ENCODE results near the gene PELO. TPM values are rescaled to one million over a fixed set of nuclear protein-coding genes. Genes with fewer than 3 reads are reported as not detected.

PELO gene
- total RNA-seq, 1 experiment from 2014 or later: 8.0 TPM

GRCh38 chr5:52799358-52799982 is 11.8 kb downstream of the PELO start:
- no peaks in the 10 kb centered on the region for H3K9me2 ChIP-seq (replicated peaks; ENCODE audit: insufficient read depth, low read length)
- peak overlapping the region; percentile 97 for H3K4me2 ChIP-seq (ENCODE audit: low read depth, low read length, poor library complexity, severe bottlenecking)
- H3K4me3 ChIP-seq (ENCODE audit: low read length): peak overlapping the region; percentile 71
- peak overlapping the region; percentile 83 for H3K9ac ChIP-seq (ENCODE audit: low read length)
- peaks cover 19% of the 10 kb centered on the region for H3K36me3 ChIP-seq (ENCODE audit: insufficient read depth, low read length)
- peaks cover 18% of the 10 kb centered on the region for H4K20me1 ChIP-seq (ENCODE audit: insufficient read depth, low read depth, low read length)
- peak; percentile 63 for DNase-seq
- peaks cover 25% of the 10 kb centered on the region for H3K79me2 ChIP-seq (ENCODE audit: low read length)
- no peaks in the 10 kb centered on the region for H3K9me3 ChIP-seq (ENCODE audit: low read length)
- peaks cover 39% of the 10 kb centered on the region for H3K4me1 ChIP-seq (ENCODE audit: low read length)
- peak overlapping the region; percentile 99 for H2AFZ ChIP-seq (ENCODE audit: low read length)
- H3K27me3 ChIP-seq (ENCODE audit: low read length): no peaks in the 10 kb centered on the region
- 0 out of 2 replicates have a peak overlapping the region, but pooled peaks have one; percentile 70 for H3K27ac ChIP-seq (ENCODE audit: low read length)

GRCh38 chr5:52799983-52800393 is 12.3 kb downstream of the PELO start:
- peak overlapping the region; percentile 99 for H2AFZ ChIP-seq (ENCODE audit: low read length)
- no peaks in the 10 kb centered on the region for H3K27me3 ChIP-seq (ENCODE audit: low read length)
- DNase-seq: peak; percentile 98
- H3K4me1 ChIP-seq (ENCODE audit: low read length): peaks cover 39% of the 10 kb centered on the region
- H3K4me3 ChIP-seq (ENCODE audit: low read length): peak overlapping the region; percentile 71
- no peaks in the 10 kb centered on the region for H3K9me3 ChIP-seq (ENCODE audit: low read length)
- no peaks in the 10 kb centered on the region for H3K9me2 ChIP-seq (replicated peaks; ENCODE audit: insufficient read depth, low read length)
- peaks cover 21% of the 10 kb centered on the region for H3K36me3 ChIP-seq (ENCODE audit: insufficient read depth, low read length)
- H3K9ac ChIP-seq (ENCODE audit: low read length): peak overlapping the region; percentile 83
- peaks cover 20% of the 10 kb centered on the region for H4K20me1 ChIP-seq (ENCODE audit: insufficient read depth, low read depth, low read length)
- H3K79me2 ChIP-seq (ENCODE audit: low read length): peaks cover 25% of the 10 kb centered on the region
- H3K27ac ChIP-seq (ENCODE audit: low read length): peak overlapping the region; percentile 70
- H3K4me2 ChIP-seq (ENCODE audit: low read depth, low read length, poor library complexity, severe bottlenecking): peak overlapping the region; percentile 97

GRCh38 chr5:52800394-52801213 is 12.9 kb downstream of the PELO start:
- H4K20me1 ChIP-seq (ENCODE audit: insufficient read depth, low read depth, low read length): peaks cover 20% of the 10 kb centered on the region
- DNase-seq: peak; percentile 56
- H3K27me3 ChIP-seq (ENCODE audit: low read length): no peaks in the 10 kb centered on the region
- H2AFZ ChIP-seq (ENCODE audit: low read length): peak overlapping the region; percentile 51
- peaks cover 21% of the 10 kb centered on the region for H3K36me3 ChIP-seq (ENCODE audit: insufficient read depth, low read length)
- no peaks in the 10 kb centered on the region for H3K9me3 ChIP-seq (ENCODE audit: low read length)
- peaks cover 39% of the 10 kb centered on the region for H3K4me1 ChIP-seq (ENCODE audit: low read length)
- peak overlapping the region; percentile 71 for H3K4me3 ChIP-seq (ENCODE audit: low read length)
- peak overlapping the region; percentile 97 for H3K4me2 ChIP-seq (ENCODE audit: low read depth, low read length, poor library complexity, severe bottlenecking)
- H3K9me2 ChIP-seq (replicated peaks; ENCODE audit: insufficient read depth, low read length): no peaks in the 10 kb centered on the region
- H3K9ac ChIP-seq (ENCODE audit: low read length): peak overlapping the region; percentile 83
- H3K79me2 ChIP-seq (ENCODE audit: low read length): peaks cover 25% of the 10 kb centered on the region
- H3K27ac ChIP-seq (ENCODE audit: low read length): peak overlapping the region; percentile 70

- Histone ChIP-seq H2AFZ (ENCODE audit: low read length) (no peak overlapping the region), H3K36me3 (ENCODE audit: insufficient read depth, low read length) (peaks cover 21% of the 10 kb centered on the region), H3K9me2 (replicated peaks; ENCODE audit: insufficient read depth, low read length) (no peaks in the 10 kb centered on the region), H3K9me3 (ENCODE audit: low read length) (no peaks in the 10 kb centered on the region), H4K20me1 (ENCODE audit: insufficient read depth, low read depth, low read length) (peaks cover 20% of the 10 kb centered on the region), H3K27me3 (ENCODE audit: low read length) (no peaks in the 10 kb centered on the region), H3K4me2 (ENCODE audit: low read depth, low read length, poor library complexity, severe bottlenecking) (peak overlapping the region; percentile 97), H3K4me3 (ENCODE audit: low read length) (peak overlapping the region; percentile 71), H3K9ac (ENCODE audit: low read length) (peak overlapping the region; percentile 83), H3K79me2 (ENCODE audit: low read length) (peaks cover 25% of the 10 kb centered on the region), H3K4me1 (ENCODE audit: low read length) (peaks cover 39% of the 10 kb centered on the region), H3K27ac (ENCODE audit: low read length) (no peak overlapping the region)
- no peak for DNase-seq
These were observed 13.6 kb downstream of the PELO start for GRCh38 chr5:52801329-52801728.

- peaks cover 25% of the 10 kb centered on the region for H3K79me2 ChIP-seq (ENCODE audit: low read length)
- no peaks in the 10 kb centered on the region for H3K9me2 ChIP-seq (replicated peaks; ENCODE audit: insufficient read depth, low read length)
- peaks cover 39% of the 10 kb centered on the region for H3K4me1 ChIP-seq (ENCODE audit: low read length)
- peak overlapping the region; percentile 71 for H3K4me3 ChIP-seq (ENCODE audit: low read length)
- H2AFZ ChIP-seq (ENCODE audit: low read length): no peak overlapping the region
- peaks cover 22% of the 10 kb centered on the region for H4K20me1 ChIP-seq (ENCODE audit: insufficient read depth, low read depth, low read length)
- H3K9ac ChIP-seq (ENCODE audit: low read length): 0 out of 2 replicates have a peak overlapping the region, but pooled peaks have one; percentile 83
- no peak for DNase-seq
- peaks cover 21% of the 10 kb centered on the region for H3K36me3 ChIP-seq (ENCODE audit: insufficient read depth, low read length)
- no peak overlapping the region for H3K27ac ChIP-seq (ENCODE audit: low read length)
- H3K9me3 ChIP-seq (ENCODE audit: low read length): no peaks in the 10 kb centered on the region
- H3K4me2 ChIP-seq (ENCODE audit: low read depth, low read length, poor library complexity, severe bottlenecking): peak overlapping the region; percentile 97
- H3K27me3 ChIP-seq (ENCODE audit: low read length): no peaks in the 10 kb centered on the region
These were observed 14.7 kb downstream of the PELO start for GRCh38 chr5:52802272-52802973.

- Histone ChIP-seq H3K9ac (ENCODE audit: low read length) (no peak overlapping the region), H3K9me3 (ENCODE audit: low read length) (no peaks in the 10 kb centered on the region), H3K4me2 (ENCODE audit: low read depth, low read length, poor library complexity, severe bottlenecking) (peak overlapping the region; percentile 97), H3K27me3 (ENCODE audit: low read length) (no peaks in the 10 kb centered on the region), H3K79me2 (ENCODE audit: low read length) (peaks cover 25% of the 10 kb centered on the region), H2AFZ (ENCODE audit: low read length) (no peak overlapping the region), H3K36me3 (ENCODE audit: insufficient read depth, low read length) (peaks cover 21% of the 10 kb centered on the region), H4K20me1 (ENCODE audit: insufficient read depth, low read depth, low read length) (peaks cover 22% of the 10 kb centered on the region), H3K9me2 (replicated peaks; ENCODE audit: insufficient read depth, low read length) (no peaks in the 10 kb centered on the region), H3K27ac (ENCODE audit: low read length) (no peak overlapping the region), H3K4me3 (ENCODE audit: low read length) (no peak overlapping the region), H3K4me1 (ENCODE audit: low read length) (peaks cover 39% of the 10 kb centered on the region)
- no peak for DNase-seq
These were observed 15.2 kb downstream of the PELO start for GRCh38 chr5:52802974-52803336.

GRCh38 chr5:52804387-52804791 is 16.7 kb downstream of the PELO start:
- no peak overlapping the region for H3K4me2 ChIP-seq (ENCODE audit: low read depth, low read length, poor library complexity, severe bottlenecking)

GRCh38 chr5:52804981-52805380 is 17.3 kb downstream of the PELO start:
- Histone ChIP-seq H3K36me3 (ENCODE audit: insufficient read depth, low read length) (peaks cover 21% of the 10 kb centered on the region), H3K9me3 (ENCODE audit: low read length) (no peaks in the 10 kb centered on the region), H3K9me2 (replicated peaks; ENCODE audit: insufficient read depth, low read length) (no peaks in the 10 kb centered on the region), H3K27me3 (ENCODE audit: low read length) (no peaks in the 10 kb centered on the region), H3K4me1 (ENCODE audit: low read length) (peaks cover 29% of the 10 kb centered on the region), H3K27ac (ENCODE audit: low read length) (no peak overlapping the region), H3K79me2 (ENCODE audit: low read length) (peaks cover 25% of the 10 kb centered on the region), H3K4me3 (ENCODE audit: low read length) (no peak overlapping the region), H4K20me1 (ENCODE audit: insufficient read depth, low read depth, low read length) (peaks cover 22% of the 10 kb centered on the region), H2AFZ (ENCODE audit: low read length) (no peak overlapping the region), H3K4me2 (ENCODE audit: low read depth, low read length, poor library complexity, severe bottlenecking) (no peak overlapping the region), H3K9ac (ENCODE audit: low read length) (no peak overlapping the region)
- no peak for DNase-seq

More at GRCh38 chr5:52804387-52804791, 16.7 kb downstream of the PELO start:
- Histone ChIP-seq H4K20me1 (ENCODE audit: insufficient read depth, low read depth, low read length) (peaks cover 22% of the 10 kb centered on the region), H3K9ac (ENCODE audit: low read length) (no peak overlapping the region), H3K4me3 (ENCODE audit: low read length) (no peak overlapping the region), H3K79me2 (ENCODE audit: low read length) (peaks cover 25% of the 10 kb centered on the region), H3K27ac (ENCODE audit: low read length) (no peak overlapping the region), H3K4me1 (ENCODE audit: low read length) (peaks cover 31% of the 10 kb centered on the region), H3K9me3 (ENCODE audit: low read length) (no peaks in the 10 kb centered on the region), H3K36me3 (ENCODE audit: insufficient read depth, low read length) (peaks cover 21% of the 10 kb centered on the region), H2AFZ (ENCODE audit: low read length) (no peak overlapping the region), H3K9me2 (replicated peaks; ENCODE audit: insufficient read depth, low read length) (no peaks in the 10 kb centered on the region), H3K27me3 (ENCODE audit: low read length) (no peaks in the 10 kb centered on the region)
- no peak for DNase-seq
